Neural cell (in vitro differentiated cells): Measurements from ENCODE around the gene DMTF1. TPM values are rescaled to one million over a fixed set of nuclear protein-coding genes. Genes with fewer than 3 reads are reported as not detected.

Experiments
- H2AFZ ChIP-seq: fragments of 200-600, 300-800 bp; sonication (generic), shearing (Covaris generic); 2 replicates; pipeline ENCODE4 v1.6.0; 2014; ENCODE audit warnings: low read depth, mild to moderate bottlenecking, antibody characterized with exemption, low read length, moderate library complexity
- H3F3A ChIP-seq: fragments of 200-600 bp; shearing (Covaris generic); 2 replicates; pipeline ENCODE4 v1.6.1; 2016; ENCODE audit warnings: mild to moderate bottlenecking, moderate library complexity, mixed read lengths, antibody characterized with exemption, low read length; ENCODE audit not compliant: insufficient read depth, poor library complexity, severe bottlenecking
- H3K27ac ChIP-seq: fragments of 200-600, 300-800 bp; sonication (generic), shearing (Covaris generic); 2 replicates; pipeline ENCODE4 v1.5.1; 2014; ENCODE audit warnings: mild to moderate bottlenecking, low read length, moderate library complexity
- H3K27me3 ChIP-seq: fragments of 300-800, 200-600 bp; sonication (generic), shearing (Covaris generic); 2 replicates; pipeline ENCODE4 v1.6.0; 2014; ENCODE audit warnings: mild to moderate bottlenecking, low read depth, low read length, moderate library complexity; ENCODE audit not compliant: insufficient read depth
- H3K36me3 ChIP-seq: fragments of 300-800, 200-600 bp; sonication (generic), shearing (Covaris generic); 2 replicates; pipeline ENCODE4 v1.5.1; 2014; ENCODE audit warnings: mild to moderate bottlenecking, antibody characterized with exemption, low read length, moderate library complexity; ENCODE audit not compliant: insufficient read depth
- H3K4me2 ChIP-seq: fragments of 300-800, 200-600 bp; sonication (generic), shearing (Covaris generic); 2 replicates; pipeline ENCODE4 v1.6.0; 2014; ENCODE audit warnings: mild to moderate bottlenecking, low read length
- H3K4me3 ChIP-seq: fragments of 300-800, 200-600 bp; sonication (generic), shearing (Covaris generic); 2 replicates; pipeline ENCODE4 v1.5.1; 2014; ENCODE audit warnings: mild to moderate bottlenecking, low read length, moderate library complexity
- H3K79me2 ChIP-seq: fragments of 200-600 bp; shearing (Covaris generic); replicated peaks from 2 replicates; pipeline ENCODE4 v1.6.0; 2014; ENCODE audit warnings: mild to moderate bottlenecking, low read length, moderate library complexity; ENCODE audit not compliant: insufficient read depth
- H3K9ac ChIP-seq: fragments of 300-800, 200-600 bp; sonication (generic), shearing (Covaris generic); 2 replicates; pipeline ENCODE4 v1.6.1; 2016; ENCODE audit warnings: mild to moderate bottlenecking, low read length, mixed read lengths
- H3K9me2 ChIP-seq: fragments of 200-600 bp; shearing (Covaris generic); 2 replicates; pipeline ENCODE4 v1.6.1; 2016; ENCODE audit warnings: mild to moderate bottlenecking, low read length, mixed read lengths; ENCODE audit not compliant: insufficient read depth
- H3K9me3 ChIP-seq: fragments of 200-600, 300-800 bp; sonication (generic), shearing (Covaris generic); 2 replicates; pipeline ENCODE4 v1.6.1; 2016; ENCODE audit warnings: mild to moderate bottlenecking, mixed run types, low read length, moderate library complexity, mixed read lengths
- H4K20me1 ChIP-seq: fragments of 200-600 bp; shearing (Covaris generic); 2 replicates; pipeline ENCODE4 v1.6.1; 2016; ENCODE audit warnings: mild to moderate bottlenecking, mixed run types; ENCODE audit not compliant: insufficient read depth
- CTCF ChIP-seq: fragments of 450-650 bp; IDR thresholded peaks from 2 replicates; pipeline ENCODE4 v1.5.1; 2014; ENCODE audit warnings: antibody characterized with exemption, mild to moderate bottlenecking, moderate library complexity; ENCODE audit not compliant: poor library complexity, severe bottlenecking
- EP300 ChIP-seq: fragments of 450-650 bp; conservative IDR thresholded peaks from 2 replicates; pipeline ENCODE4 v1.6.1; 2014; ENCODE audit warnings: antibody characterized with exemption, mild to moderate bottlenecking, moderate library complexity; ENCODE audit not compliant: poor library complexity, severe bottlenecking
- EZH2 ChIP-seq: fragments of 200-600, 300-800 bp; shearing (Covaris generic), sonication (generic); IDR thresholded peaks from 2 replicates; pipeline ENCODE4 v1.6.1; 2014; ENCODE audit warnings: antibody characterized with exemption, low read length, borderline replicate concordance, mild to moderate bottlenecking; ENCODE audit not compliant: insufficient read depth, poor library complexity, severe bottlenecking
- MXI1 ChIP-seq: fragments of 450-650 bp; conservative IDR thresholded peaks from 2 replicates; pipeline ENCODE4 v1.6.1; 2014; ENCODE audit warnings: antibody characterized with exemption, mild to moderate bottlenecking; ENCODE audit not compliant: poor library complexity, severe bottlenecking
- POLR2AphosphoS5 ChIP-seq: IDR thresholded peaks from 2 replicates; pipeline ENCODE4 v1.6.1; 2012
- RAD21 ChIP-seq: fragments of 450-650 bp; conservative IDR thresholded peaks from 2 replicates; pipeline ENCODE4 v1.6.1; 2014; ENCODE audit warnings: antibody characterized with exemption, mild to moderate bottlenecking, moderate library complexity
- REST ChIP-seq: IDR thresholded peaks from 2 replicates; pipeline ENCODE4 v1.6.1; 2012; ENCODE audit warnings: borderline replicate concordance
- SMC3 ChIP-seq: fragments of 450-650 bp; conservative IDR thresholded peaks from 2 replicates; pipeline ENCODE4 v1.6.1; 2014; ENCODE audit warnings: antibody characterized with exemption, mild to moderate bottlenecking, moderate library complexity; ENCODE audit not compliant: poor library complexity
- TAF1 ChIP-seq: IDR thresholded peaks from 2 replicates; pipeline ENCODE4 v1.6.1; 2012; ENCODE audit warnings: low read depth
- polyA plus RNA-seq: library from polyadenylated mRNA; depleted of rRNA; stranded (reverse); fragments of >200 nt; gene quantifications from 2 replicates; pipeline ENCODE4 v1.2.3, GENCODE V29; 2014

DMTF1 gene
- polyA plus RNA-seq, 1 donor from 2014 or later = 314 TPM

GRCh38 chr7:87140271-87140748 is 11.9 kb upstream of the DMTF1 start:
- H3K4me3 ChIP-seq = no peak overlapping the region
- H3K9ac ChIP-seq = no peak overlapping the region
- H3K27me3 ChIP-seq = no peaks in the 10 kb centered on the region
- H3K36me3 ChIP-seq = no peaks in the 10 kb centered on the region
- no peak for TF ChIP-seq REST
- no peak for TF ChIP-seq SMC3
- TF ChIP-seq RAD21 = no peak
- no peak overlapping the region for H3K4me2 ChIP-seq
- no peak overlapping the region for H2AFZ ChIP-seq
- no peaks in the 10 kb centered on the region for H3K79me2 ChIP-seq
- H4K20me1 ChIP-seq = no peaks in the 10 kb centered on the region
- no peaks in the 10 kb centered on the region for H3F3A ChIP-seq
- H3K9me2 ChIP-seq = no peaks in the 10 kb centered on the region
- H3K27ac ChIP-seq = no peak overlapping the region
- H3K9me3 ChIP-seq = no peaks in the 10 kb centered on the region

- Histone ChIP-seq H3K9me2 (no peaks in the 10 kb centered on the region), H3K79me2 (no peaks in the 10 kb centered on the region), H3K36me3 (no peaks in the 10 kb centered on the region), H3K27me3 (no peaks in the 10 kb centered on the region), H3K27ac (no peak overlapping the region), H3K4me3 (no peak overlapping the region), H2AFZ (no peak overlapping the region), H4K20me1 (no peaks in the 10 kb centered on the region), H3K9ac (no peak overlapping the region), H3K4me2 (no peak overlapping the region), H3K9me3 (no peaks in the 10 kb centered on the region), H3F3A (no peaks in the 10 kb centered on the region)
- TF ChIP-seq RAD21 (no peak), EP300 (no peak), REST (no peak), TAF1 (no peak), MXI1 (no peak), EZH2 (no peak), POLR2AphosphoS5 (no peak), CTCF (no peak), SMC3 (no peak)
Measured at GRCh38 chr7:87144173-87144657, 8.0 kb upstream of the DMTF1 start.
